ENCODE data around the gene SCN11A.

Gene SCN11A

GRCh38 chr3:39051649-39052561, at the start of gene SCN11A, which contains the start of gene WDR48:
TSS of gene SCN11A (minus strand) at chr3:39051944. CDS start at chr3:38950362, 101,582 bp downstream.
TSS of gene WDR48 (plus strand) at chr3:39052016. CDS start at chr3:39052026, 10 bp downstream.
- DNase-seq (ENCODE audit: low spot score): peak; percentile 95

GRCh38 chr3:39101022-39101689, 49.4 kb upstream of the SCN11A start:
- DNase-seq (ENCODE audit: low spot score): peak; percentile 91

GRCh38 chr3:39100500-39100886, 48.7 kb upstream of the SCN11A start:
- no peak for DNase-seq (ENCODE audit: low spot score)

GRCh38 chr3:39099738-39100499, 48.2 kb upstream of the SCN11A start:
- no peak for DNase-seq (ENCODE audit: low spot score)

GRCh38 chr3:39099242-39099641, 47.5 kb upstream of the SCN11A start:
- no peak for DNase-seq (ENCODE audit: low spot score)

GRCh38 chr3:39098473-39099000, 46.8 kb upstream of the SCN11A start:
- DNase-seq (ENCODE audit: low spot score): no peak

GRCh38 chr3:39097716-39098472, 46.1 kb upstream of the SCN11A start:
- no peak for DNase-seq (ENCODE audit: low spot score)

GRCh38 chr3:39096775-39097174, 45.0 kb upstream of the SCN11A start:
- DNase-seq (ENCODE audit: low spot score): no peak

GRCh38 chr3:39095778-39096177, 44.0 kb upstream of the SCN11A start:
- no peak for DNase-seq (ENCODE audit: low spot score)

- DNase-seq (ENCODE audit: low spot score): no peak
Measured at GRCh38 chr3:39094851-39095677, 43.3 kb upstream of the SCN11A start.

GRCh38 chr3:39090922-39091321, 39.2 kb upstream of the SCN11A start:
- no peak for DNase-seq (ENCODE audit: low spot score)

GRCh38 chr3:39088889-39089288, 37.1 kb upstream of the SCN11A start:
- DNase-seq (ENCODE audit: low spot score): no peak

- no peak for DNase-seq (ENCODE audit: low spot score)
Measured at GRCh38 chr3:39088456-39088855, 36.7 kb upstream of the SCN11A start.

- no peak for DNase-seq (ENCODE audit: low spot score)
Measured at GRCh38 chr3:39086144-39086543, 34.4 kb upstream of the SCN11A start.

- DNase-seq (ENCODE audit: low spot score): no peak
Measured at GRCh38 chr3:39082666-39083313, 31.0 kb upstream of the SCN11A start.

GRCh38 chr3:39080026-39080425, 28.3 kb upstream of the SCN11A start:
- DNase-seq (ENCODE audit: low spot score): no peak

GRCh38 chr3:39079530-39079929, 27.8 kb upstream of the SCN11A start:
- DNase-seq (ENCODE audit: low spot score): no peak

- DNase-seq (ENCODE audit: low spot score): no peak
Measured at GRCh38 chr3:39075910-39076309, 24.2 kb upstream of the SCN11A start.

GRCh38 chr3:39068556-39068955, 16.8 kb upstream of the SCN11A start:
- no peak for DNase-seq (ENCODE audit: low spot score)

GRCh38 chr3:39067286-39067685, 15.5 kb upstream of the SCN11A start:
- no peak for DNase-seq (ENCODE audit: low spot score)
